ENCODE results near the gene HMSD.

GRCh38 chr18:63997606-63998005 lies 48.5 kb downstream of the HMSD start:
- no peak for TF ChIP-seq CTCF (IDR thresholded peaks at IDR 0.05; ENCODE audit: low read length)
- no peak for TF ChIP-seq EZH2 (IDR thresholded peaks at IDR 0.05; ENCODE audit: borderline replicate concordance, low read length)
